Measurements from ENCODE around the gene MAZ.
A peak's percentile ranks its signal among the peaks of the same experiment; 100 is the strongest.

MAZ gene

GRCh38 chr16:29843931-29844330 lies 37.6 kb downstream of the MAZ start:
- H3K27ac ChIP-seq, result no peak overlapping the region
- H3K4me3 ChIP-seq, result no peak overlapping the region

- Histone ChIP-seq H3K27ac (no peak overlapping the region), H3K4me3 (no peak overlapping the region)
These were observed 38.4 kb downstream of the MAZ start for GRCh38 chr16:29844575-29845331.

- H3K27ac ChIP-seq, result no peak overlapping the region
- no peak overlapping the region for H3K4me3 ChIP-seq
These were observed 39.3 kb downstream of the MAZ start for GRCh38 chr16:29845656-29846055.

- Histone ChIP-seq H3K4me3 (no peak overlapping the region), H3K27ac (no peak overlapping the region)
These were observed 42.3 kb downstream of the MAZ start for GRCh38 chr16:29848420-29849297.

- Histone ChIP-seq H3K4me3 (no peak overlapping the region), H3K27ac (no peak overlapping the region)
These were observed 43.2 kb downstream of the MAZ start for GRCh38 chr16:29849505-29849904.

DNA sequence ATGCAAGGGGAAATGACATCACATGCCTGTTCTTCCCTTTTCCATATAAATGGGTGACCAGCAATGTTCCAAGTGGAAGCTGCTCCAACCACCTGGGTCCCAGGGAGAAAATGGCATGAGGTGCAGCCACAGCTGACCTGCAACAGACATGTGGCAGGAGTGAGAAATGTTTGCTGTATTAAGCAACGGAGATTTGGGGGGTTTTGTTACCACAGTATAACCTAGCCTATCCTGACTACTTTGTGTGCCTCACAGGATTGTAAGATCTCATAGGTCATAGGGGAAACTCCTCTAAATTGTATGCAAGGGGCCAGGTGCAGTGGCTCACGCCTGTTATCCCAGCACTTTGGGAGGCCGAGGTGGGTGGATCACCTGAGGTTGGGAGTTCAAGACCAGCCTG lies 44.7 kb downstream of the MAZ start:
- Histone ChIP-seq H3K27ac (no peak overlapping the region), H3K4me3 (no peak overlapping the region)

DNA sequence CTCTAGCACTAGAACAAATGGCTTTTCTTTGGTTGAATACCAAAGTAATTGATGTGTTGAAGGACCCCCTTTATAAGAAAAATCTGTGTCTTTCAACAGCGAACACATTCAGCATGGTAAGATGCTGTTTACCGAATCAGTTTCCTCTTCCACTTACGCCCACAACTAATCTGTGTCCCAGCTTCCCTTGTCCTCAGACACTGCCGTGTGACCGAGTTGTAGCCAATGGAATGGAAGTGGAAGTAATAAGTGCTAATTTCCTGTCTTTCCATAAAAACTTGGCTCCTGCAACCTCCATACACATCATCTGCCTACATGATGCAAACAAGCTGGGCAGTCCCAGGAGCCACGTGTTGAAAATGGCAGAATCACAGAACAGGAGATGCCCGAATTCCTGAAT lies 46.3 kb downstream of the MAZ start:
- Histone ChIP-seq H3K27ac (peak overlapping the region in 7 of 21 experiments; percentile 3 to 77 (median 52)), H3K4me3 (no peak overlapping the region)

DNA sequence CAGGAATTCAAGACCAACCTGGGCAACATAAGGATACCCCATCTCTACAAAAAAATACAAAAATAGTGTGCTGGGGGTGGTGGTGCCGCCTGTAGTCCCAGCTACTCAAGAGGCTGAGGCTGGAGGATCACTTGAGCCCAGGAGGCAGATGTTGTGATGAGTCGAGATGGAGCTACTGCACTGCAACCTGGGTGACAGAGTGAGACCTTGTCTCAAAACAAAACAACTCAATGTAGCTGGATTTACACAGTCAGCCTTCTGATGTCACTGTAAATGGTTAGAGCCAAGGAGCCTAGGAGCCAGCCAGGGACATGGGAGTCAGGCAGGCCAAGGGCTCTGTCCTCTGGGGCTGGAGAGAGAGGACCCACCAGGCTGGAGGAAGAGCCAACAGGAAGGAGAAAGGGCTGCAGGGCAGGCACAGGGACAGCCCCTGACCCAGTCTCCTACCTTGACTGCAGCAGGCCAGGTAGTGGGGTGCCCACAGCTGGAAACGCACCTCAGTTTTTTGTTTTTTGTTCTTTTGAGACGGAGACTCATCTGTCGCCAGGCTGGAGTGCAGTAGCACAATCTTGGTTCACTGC lies 48.3 kb downstream of the MAZ start:
- no peak overlapping the region for H3K27ac ChIP-seq
- no peak overlapping the region for H3K4me3 ChIP-seq

- H3K4me3 ChIP-seq, result no peak overlapping the region
- peak overlapping the region in 3 of 21 experiments; percentile 17 to 54 (median 41) for H3K27ac ChIP-seq
These were observed 50.9 kb downstream of the MAZ start for GRCh38 chr16:29857133-29857760.

DNA sequence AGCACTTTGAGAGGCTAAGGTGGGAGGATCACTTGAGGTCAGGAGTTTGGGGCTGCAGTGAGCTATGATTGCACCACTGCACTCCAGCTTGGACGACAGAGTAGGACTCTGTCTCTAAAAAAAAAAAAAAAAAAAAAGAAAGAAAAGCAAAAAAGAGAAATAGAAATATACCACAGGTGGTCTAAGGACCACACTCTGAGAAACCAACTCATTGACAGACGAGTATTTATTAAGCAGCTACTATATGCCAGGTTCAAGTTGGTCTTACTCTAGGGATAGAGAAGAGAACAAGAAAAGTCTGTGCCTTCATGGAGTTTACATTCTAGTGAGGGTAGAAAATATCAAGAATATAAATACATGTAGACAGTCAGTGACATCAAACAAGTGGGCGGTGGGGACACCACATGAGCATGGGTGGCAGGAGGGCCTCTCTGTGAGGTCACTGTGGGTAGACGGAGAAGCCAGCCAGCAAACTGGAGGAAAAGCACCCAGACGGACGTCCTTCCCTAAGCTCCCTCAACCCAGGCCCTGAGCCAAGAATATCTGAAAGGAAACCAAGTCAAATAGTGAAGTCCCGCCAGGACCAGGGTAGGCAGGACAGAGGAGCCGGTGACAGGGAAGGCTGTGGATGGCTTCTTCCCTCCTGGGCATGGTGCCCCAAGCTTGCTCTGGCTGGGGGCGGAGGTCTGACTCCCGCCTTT lies 52.0 kb downstream of the MAZ start:
- Histone ChIP-seq H3K27ac (no peak overlapping the region), H3K4me3 (no peak overlapping the region)

DNA sequence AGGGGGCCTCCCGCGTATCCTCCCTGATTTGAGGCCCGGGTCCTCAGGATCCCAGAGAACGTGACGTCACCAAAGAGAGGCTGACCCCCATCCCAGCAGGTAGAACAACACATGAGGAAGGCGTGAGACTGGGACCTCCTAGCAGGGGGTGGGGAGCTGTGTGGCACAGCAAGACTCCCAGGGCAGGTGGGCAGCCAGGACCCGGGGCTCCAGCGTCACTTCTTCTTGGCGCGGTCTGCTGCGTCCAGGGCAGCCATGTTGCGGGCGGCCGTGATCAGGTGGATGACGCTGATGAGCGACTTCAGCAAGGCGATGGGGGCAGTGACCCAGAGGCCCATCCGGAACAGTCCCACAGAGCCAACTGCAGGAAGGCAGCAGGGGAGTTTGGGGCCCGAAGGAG lies 52.6 kb downstream of the MAZ start:
- Histone ChIP-seq H3K27ac (no peak overlapping the region), H3K4me3 (no peak overlapping the region)

DNA sequence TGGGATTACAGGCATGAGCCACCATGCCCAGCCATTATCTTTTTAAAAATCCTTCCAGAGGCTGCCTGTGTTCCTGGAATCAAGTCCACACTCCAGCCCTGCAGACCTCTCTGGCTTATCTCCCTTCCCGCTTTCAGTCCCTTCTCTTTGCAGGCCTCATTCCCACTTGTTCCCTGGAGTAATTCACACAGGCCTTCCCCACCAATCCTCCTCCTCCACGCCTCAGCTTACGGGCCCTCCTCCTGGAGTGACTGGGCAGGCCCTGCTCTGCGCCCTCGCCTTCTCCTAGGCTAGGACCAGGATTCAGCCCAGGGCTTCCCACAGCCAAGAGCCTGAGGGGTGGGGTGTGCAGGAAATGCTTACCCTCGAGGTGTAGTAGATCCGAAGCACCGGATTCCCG lies 53.9 kb downstream of the MAZ start:
- Histone ChIP-seq H3K27ac (peak overlapping the region in 1 of 21 experiments; percentile 5), H3K4me3 (no peak overlapping the region)
